ENCODE data around the gene TSPAN19. TPM values are rescaled to one million over a fixed set of nuclear protein-coding genes. Genes with fewer than 3 reads are reported as not detected.
A peak's percentile ranks its signal among the peaks of the same experiment; 100 is the strongest.

TSPAN19 gene
- total RNA-seq, 1 donor from 2014 or later: 2.9 TPM

DNA sequence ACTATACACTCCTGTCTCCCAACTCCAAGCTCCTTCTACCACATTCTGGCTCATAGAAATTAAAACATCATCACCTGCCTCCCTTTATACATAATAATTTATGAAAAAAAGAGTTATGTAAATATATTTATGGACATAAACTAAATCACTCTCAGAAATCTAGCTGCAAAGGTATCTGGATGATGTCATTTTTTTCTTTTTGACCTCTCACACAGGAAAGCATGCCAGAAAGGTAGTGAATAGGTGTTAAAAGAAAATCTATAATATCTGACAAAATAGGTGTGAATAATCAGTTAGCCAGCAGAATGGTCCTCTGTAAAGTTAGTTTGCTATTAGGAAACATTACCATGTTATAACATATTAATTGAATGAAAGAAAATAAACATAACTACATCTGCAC, 7.8 kb upstream of the TSPAN19 start:
- no peaks in the 10 kb centered on the region for H3K36me3 Mint-ChIP-seq (ENCODE audit: unreplicated experiment)
- DNase-seq: no peak
- no peaks in the 10 kb centered on the region for H3K9me3 Mint-ChIP-seq (ENCODE audit: unreplicated experiment)
- H3K27ac Mint-ChIP-seq (ENCODE audit: unreplicated experiment): no peak overlapping the region
- TF ChIP-seq, protein P1, sequence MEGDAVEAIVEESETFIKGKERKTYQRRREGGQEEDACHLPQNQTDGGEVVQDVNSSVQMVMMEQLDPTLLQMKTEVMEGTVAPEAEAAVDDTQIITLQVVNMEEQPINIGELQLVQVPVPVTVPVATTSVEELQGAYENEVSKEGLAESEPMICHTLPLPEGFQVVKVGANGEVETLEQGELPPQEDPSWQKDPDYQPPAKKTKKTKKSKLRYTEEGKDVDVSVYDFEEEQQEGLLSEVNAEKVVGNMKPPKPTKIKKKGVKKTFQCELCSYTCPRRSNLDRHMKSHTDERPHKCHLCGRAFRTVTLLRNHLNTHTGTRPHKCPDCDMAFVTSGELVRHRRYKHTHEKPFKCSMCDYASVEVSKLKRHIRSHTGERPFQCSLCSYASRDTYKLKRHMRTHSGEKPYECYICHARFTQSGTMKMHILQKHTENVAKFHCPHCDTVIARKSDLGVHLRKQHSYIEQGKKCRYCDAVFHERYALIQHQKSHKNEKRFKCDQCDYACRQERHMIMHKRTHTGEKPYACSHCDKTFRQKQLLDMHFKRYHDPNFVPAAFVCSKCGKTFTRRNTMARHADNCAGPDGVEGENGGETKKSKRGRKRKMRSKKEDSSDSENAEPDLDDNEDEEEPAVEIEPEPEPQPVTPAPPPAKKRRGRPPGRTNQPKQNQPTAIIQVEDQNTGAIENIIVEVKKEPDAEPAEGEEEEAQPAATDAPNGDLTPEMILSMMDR (IDR thresholded peaks at IDR 0.05; ENCODE audit: partially characterized antibody, unreplicated experiment): no peak
- H3K27me3 Mint-ChIP-seq (ENCODE audit: unreplicated experiment): no peaks in the 10 kb centered on the region
- no peak overlapping the region for H3K4me3 Mint-ChIP-seq (ENCODE audit: unreplicated experiment)
- H3K4me1 Mint-ChIP-seq (ENCODE audit: low read depth, unreplicated experiment): no peaks in the 10 kb centered on the region

DNA sequence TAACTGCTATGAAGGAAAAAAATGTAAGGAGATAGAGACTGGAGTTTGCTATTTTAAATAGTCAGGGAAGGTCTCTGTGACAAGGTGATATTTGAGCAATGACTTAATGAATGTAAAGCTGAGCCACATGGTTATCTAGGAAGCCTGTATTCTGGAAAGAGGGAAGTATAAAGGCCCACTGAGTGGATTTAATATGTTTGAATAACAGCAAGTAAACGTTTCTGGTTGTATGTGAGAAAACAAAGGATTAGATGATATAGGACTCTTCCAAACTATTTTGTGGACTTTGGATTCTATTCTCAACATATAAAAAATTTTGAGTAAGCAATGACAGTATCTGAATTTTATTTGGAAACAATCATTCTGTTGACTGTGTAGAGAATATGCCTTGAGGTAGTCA, 5.3 kb upstream of the TSPAN19 start:
- Mint-ChIP-seq H3K36me3 (ENCODE audit: unreplicated experiment) (no peaks in the 10 kb centered on the region), H3K4me3 (ENCODE audit: unreplicated experiment) (no peak overlapping the region), H3K9me3 (ENCODE audit: unreplicated experiment) (no peaks in the 10 kb centered on the region), H3K27me3 (ENCODE audit: unreplicated experiment) (no peaks in the 10 kb centered on the region), H3K4me1 (ENCODE audit: low read depth, unreplicated experiment) (no peaks in the 10 kb centered on the region), H3K27ac (ENCODE audit: unreplicated experiment) (no peak overlapping the region)
- TF ChIP-seq, protein P1 (IDR thresholded peaks at IDR 0.05; ENCODE audit: partially characterized antibody, unreplicated experiment): no peak
- DNase-seq: no peak

DNA sequence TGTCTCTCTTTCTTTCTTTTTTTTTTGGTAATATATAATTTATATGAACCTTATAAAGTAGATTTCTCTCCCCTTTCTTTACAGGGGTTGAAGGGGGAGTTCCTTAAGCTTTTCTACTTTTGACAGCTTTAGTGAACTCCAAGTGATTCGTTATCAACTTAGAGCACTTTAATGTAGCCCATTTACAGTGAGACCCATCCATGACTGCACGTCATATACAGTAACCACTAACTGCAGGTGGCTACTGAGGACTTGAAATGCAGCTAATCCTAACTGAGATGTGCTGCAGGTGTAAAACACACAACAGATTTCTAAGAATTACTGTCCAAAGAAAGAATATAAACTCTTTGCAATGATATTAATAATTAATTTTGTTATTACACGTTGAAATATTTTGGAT, 656 bp upstream of the TSPAN19 start:
- DNase-seq: no peak
- no peaks in the 10 kb centered on the region for H3K9me3 Mint-ChIP-seq (ENCODE audit: unreplicated experiment)
- no peaks in the 10 kb centered on the region for H3K4me1 Mint-ChIP-seq (ENCODE audit: low read depth, unreplicated experiment)
- peak overlapping the region; percentile 95 for H3K4me3 Mint-ChIP-seq (ENCODE audit: unreplicated experiment)
- no peaks in the 10 kb centered on the region for H3K27me3 Mint-ChIP-seq (ENCODE audit: unreplicated experiment)
- TF ChIP-seq, protein P1 (IDR thresholded peaks at IDR 0.05; ENCODE audit: partially characterized antibody, unreplicated experiment): no peak
- peak overlapping the region; percentile 94 for H3K27ac Mint-ChIP-seq (ENCODE audit: unreplicated experiment)
- no peaks in the 10 kb centered on the region for H3K36me3 Mint-ChIP-seq (ENCODE audit: unreplicated experiment)

DNA sequence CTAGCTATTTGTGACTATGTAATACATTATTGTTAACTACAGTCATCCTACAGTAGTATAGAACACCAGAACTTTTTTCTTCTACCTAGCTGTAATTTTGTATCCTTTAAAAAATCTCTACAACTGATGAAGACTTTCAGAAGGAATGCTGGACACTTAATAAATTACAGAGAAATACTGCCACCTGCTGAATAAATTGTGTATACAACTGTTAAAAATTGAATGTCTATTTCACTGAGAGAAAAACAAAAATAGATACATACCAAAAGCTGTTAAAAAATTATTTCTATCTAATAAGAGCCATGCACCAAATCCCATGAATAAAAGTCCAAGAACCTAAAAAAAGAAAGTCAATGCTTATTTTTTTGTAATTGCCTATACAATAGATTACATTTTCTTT, 6.6 kb downstream of the TSPAN19 start:
- peaks cover 2% of the 10 kb centered on the region for H3K27me3 Mint-ChIP-seq (ENCODE audit: unreplicated experiment)
- TF ChIP-seq, protein P1 (IDR thresholded peaks at IDR 0.05; ENCODE audit: partially characterized antibody, unreplicated experiment): peak; percentile 88

DNA sequence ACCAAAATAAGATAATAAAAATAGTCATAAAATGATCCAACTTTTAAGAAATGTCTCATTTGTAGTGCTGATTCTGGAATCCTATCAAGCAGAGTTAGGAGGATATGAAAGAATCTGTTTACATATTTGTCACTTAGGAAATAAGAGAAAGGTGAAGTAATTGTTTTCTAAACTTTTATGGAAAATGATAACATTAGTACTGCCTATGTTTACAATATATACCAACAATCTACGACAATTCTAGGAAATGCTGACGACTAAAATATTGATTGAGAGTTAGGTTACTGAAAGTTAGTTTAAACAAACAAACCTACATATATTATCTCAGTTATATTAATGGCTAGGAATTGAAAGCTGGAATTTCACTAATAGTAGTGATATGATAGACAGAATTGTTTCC, 18.0 kb downstream of the TSPAN19 start:
- no peak overlapping the region for H3K27ac Mint-ChIP-seq (ENCODE audit: unreplicated experiment)
- no peak for DNase-seq
- peaks cover 5% of the 10 kb centered on the region for H3K27me3 Mint-ChIP-seq (ENCODE audit: unreplicated experiment)
- TF ChIP-seq, protein P1 (IDR thresholded peaks at IDR 0.05; ENCODE audit: partially characterized antibody, unreplicated experiment): no peak
- H3K36me3 Mint-ChIP-seq (ENCODE audit: unreplicated experiment): no peaks in the 10 kb centered on the region
- no peaks in the 10 kb centered on the region for H3K9me3 Mint-ChIP-seq (ENCODE audit: unreplicated experiment)
- H3K4me1 Mint-ChIP-seq (ENCODE audit: low read depth, unreplicated experiment): peaks cover 26% of the 10 kb centered on the region
- H3K4me3 Mint-ChIP-seq (ENCODE audit: unreplicated experiment): no peak overlapping the region

More for the DNA sequence above, 6.6 kb downstream of the TSPAN19 start:
- DNase-seq: no peak
- Mint-ChIP-seq H3K4me3 (ENCODE audit: unreplicated experiment) (no peak overlapping the region), H3K4me1 (ENCODE audit: low read depth, unreplicated experiment) (peaks cover 26% of the 10 kb centered on the region), H3K27ac (ENCODE audit: unreplicated experiment) (no peak overlapping the region), H3K9me3 (ENCODE audit: unreplicated experiment) (no peaks in the 10 kb centered on the region), H3K36me3 (ENCODE audit: unreplicated experiment) (no peaks in the 10 kb centered on the region)

All from glutamatergic neuron (in vitro differentiated cells).